CD4-positive, CD25-positive, alpha-beta regulatory T cell (primary cell): ENCODE measurements around the gene KCND2. TPM values are rescaled to one million over a fixed set of nuclear protein-coding genes. Genes with fewer than 3 reads are reported as not detected.

Experiments used
- ATAC-seq, 2 donors: fragments of 150-1000 bp; cut with Tn5 transposase; one replicate each; pipeline ENCODE4 v1.10.0; 2021; ENCODE audit warnings: low read depth in 2 of 2, moderate number of reproducible peaks in 2 of 2, moderate library complexity in 1 of 2
- DNase-seq, 3 donors: peaks; one replicate each; pipeline versions ENCODE4 v3.0.0 to v3.0.0-alpha.2; 2012 to 2022; ENCODE audit warnings: mixed read lengths in 1 of 3
- H3K27ac ChIP-seq: one replicate; pipeline ENCODE4 v1.7.0; 2013; ENCODE audit warnings: mild to moderate bottlenecking, low read length; ENCODE audit not compliant: insufficient read depth, poor library complexity, severe bottlenecking
- H3K27me3 ChIP-seq: one replicate; pipeline ENCODE4 v1.7.0; 2013; ENCODE audit warnings: low read length; ENCODE audit not compliant: control insufficient read depth, insufficient read depth
- H3K36me3 ChIP-seq: one replicate; pipeline ENCODE4 v1.7.0; 2013; ENCODE audit warnings: mild to moderate bottlenecking, low read length, moderate library complexity; ENCODE audit not compliant: control insufficient read depth, insufficient read depth
- H3K4me1 ChIP-seq: 2 replicates; pipeline ENCODE4 v1.7.0; 2013; ENCODE audit warnings: mild to moderate bottlenecking, low read length; ENCODE audit not compliant: insufficient read depth, control insufficient read depth, poor library complexity, severe bottlenecking
- H3K4me3 ChIP-seq: one replicate; pipeline ENCODE4 v1.7.0; 2013; ENCODE audit warnings: low read depth, mild to moderate bottlenecking, low read length, moderate library complexity
- H3K9me3 ChIP-seq, 2 experiments: 1 replicate in 1 of 2; 2 replicates in 1 of 2; pipeline ENCODE4 v1.7.0; 2013; ENCODE audit warnings: low read length in 2 of 2, mild to moderate bottlenecking in 1 of 2, moderate library complexity in 1 of 2; ENCODE audit not compliant: control insufficient read depth in 2 of 2
- H3K27ac Mint-ChIP-seq, 3 donors: one replicate each; pipeline ENCODE4 v1.8.0; 2020 to 2022; ENCODE audit warnings: mild to moderate bottlenecking in 3 of 3, mixed read lengths in 3 of 3, moderate library complexity in 2 of 3
- H3K27me3 Mint-ChIP-seq: one replicate; pipeline ENCODE4 v1.8.0; 2022; ENCODE audit warnings: mild to moderate bottlenecking, mixed read lengths
- H3K36me3 Mint-ChIP-seq: one replicate; pipeline ENCODE4 v1.8.0; 2020; ENCODE audit warnings: mixed read lengths
- H3K4me1 Mint-ChIP-seq, 4 donors: one replicate each; pipeline ENCODE4 v1.8.0; 2020 to 2022; ENCODE audit warnings: mixed read lengths in 4 of 4, mild to moderate bottlenecking in 1 of 4
- H3K4me3 Mint-ChIP-seq, 4 donors: one replicate each; pipeline ENCODE4 v1.8.0; 2020 to 2022; ENCODE audit warnings: mild to moderate bottlenecking in 4 of 4, mixed read lengths in 4 of 4, moderate library complexity in 3 of 4
- H3K9me3 Mint-ChIP-seq, 7 donors: one replicate each; pipeline ENCODE4 v1.8.0; 2020 to 2022; ENCODE audit warnings: mixed read lengths in 7 of 7, mild to moderate bottlenecking in 3 of 7, moderate library complexity in 2 of 7
- polyA plus RNA-seq, 4 donors: library from polyadenylated mRNA; unstranded; fragments of 300-500 nt; fragmentation: Illumina TruSeq; gene quantifications; one replicate each; pipeline ENCODE4 v1.2.3, GENCODE V29; 2021
- total RNA-seq: library from RNA; stranded (reverse); gene quantifications from one replicate; pipeline ENCODE4 v1.2.3, GENCODE V29; 2022

The KCND2 gene
- total and polyA plus RNA-seq, 5 donors from 2014 or later = not detected

DNA sequence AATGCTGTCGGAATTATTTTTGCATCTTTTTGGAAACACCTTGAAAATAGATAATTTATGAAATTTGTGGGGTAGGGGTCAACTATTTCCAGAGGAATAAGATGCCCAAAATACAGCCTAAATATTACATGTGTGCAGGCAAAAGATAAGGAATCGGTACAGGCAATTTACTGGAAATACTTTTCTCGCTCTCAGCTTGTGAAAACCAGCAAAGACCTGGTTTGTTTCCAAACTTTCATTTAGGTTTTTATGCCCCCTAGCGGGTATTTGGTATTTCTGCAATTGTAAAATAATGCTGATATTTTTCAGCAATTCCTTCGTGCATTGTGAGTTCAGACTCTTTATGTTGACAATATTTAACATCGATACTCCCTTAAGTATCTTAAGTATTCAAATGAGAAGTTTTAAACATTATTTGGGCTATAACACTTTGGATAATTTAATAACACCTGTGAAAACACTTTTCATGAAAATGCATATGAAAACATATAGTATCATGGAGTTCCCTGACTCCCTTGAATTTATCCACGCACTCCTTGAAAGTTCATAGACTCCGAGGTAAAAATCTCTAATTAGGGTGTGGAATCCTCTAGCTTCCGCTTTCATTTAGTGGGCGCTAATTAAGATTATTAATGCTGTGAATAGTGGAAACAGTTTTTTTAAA, 452.5 kb downstream of the KCND2 start:
- no peaks in the 10 kb centered on the region for H3K9me3 ChIP-seq
- Mint-ChIP-seq H3K27me3 (no peaks in the 10 kb centered on the region), H3K4me3 (no peak overlapping the region), H3K4me1 (no peaks in the 10 kb centered on the region), H3K36me3 (no peaks in the 10 kb centered on the region), H3K9me3 (peaks cover 0 to 1% (median 0%) of the 10 kb centered on the region in 7 donors), H3K27ac (no peak overlapping the region)
- no peaks in the 10 kb centered on the region for H3K4me1 ChIP-seq
- peak in 1 of 3 donors; percentile 4 for DNase-seq
- no peak overlapping the region for H3K27ac ChIP-seq
- no peak for ATAC-seq
- H3K36me3 ChIP-seq = no peaks in the 10 kb centered on the region
- no peaks in the 10 kb centered on the region for H3K27me3 ChIP-seq
- no peak overlapping the region for H3K4me3 ChIP-seq

DNA sequence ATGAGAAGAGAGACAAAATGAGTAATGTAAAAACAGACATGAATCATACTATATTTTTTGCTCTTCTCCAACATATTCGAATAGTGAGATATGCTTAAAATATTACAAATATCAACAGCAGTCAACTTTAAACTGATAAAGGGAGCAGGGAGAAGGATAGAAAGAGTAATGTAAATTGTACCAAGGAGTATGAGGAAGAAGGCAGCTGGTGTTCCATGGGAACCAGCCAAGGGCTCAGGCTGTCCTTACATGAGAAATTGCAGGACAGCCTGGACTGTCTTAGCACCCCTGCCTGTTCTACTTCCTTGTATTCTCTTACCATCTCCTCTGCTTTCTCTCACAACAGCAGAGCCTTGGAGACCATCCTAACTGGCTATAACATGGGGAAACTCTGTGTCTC, 456.3 kb downstream of the KCND2 start:
- no peaks in the 10 kb centered on the region for H3K4me1 Mint-ChIP-seq
- no peaks in the 10 kb centered on the region for H3K4me1 ChIP-seq
- H3K27me3 ChIP-seq = no peaks in the 10 kb centered on the region
- no peaks in the 10 kb centered on the region for H3K36me3 Mint-ChIP-seq
- H3K27ac Mint-ChIP-seq = no peak overlapping the region
- H3K27ac ChIP-seq = no peak overlapping the region
- H3K36me3 ChIP-seq = no peaks in the 10 kb centered on the region
- no peaks in the 10 kb centered on the region for H3K9me3 ChIP-seq
- H3K4me3 ChIP-seq = no peak overlapping the region
- no peaks in the 10 kb centered on the region for H3K27me3 Mint-ChIP-seq
- H3K4me3 Mint-ChIP-seq = no peak overlapping the region
- ATAC-seq = no peak
- H3K9me3 Mint-ChIP-seq = peaks cover 0 to 3% (median 0%) of the 10 kb centered on the region in 7 donors
- no peak for DNase-seq

DNA sequence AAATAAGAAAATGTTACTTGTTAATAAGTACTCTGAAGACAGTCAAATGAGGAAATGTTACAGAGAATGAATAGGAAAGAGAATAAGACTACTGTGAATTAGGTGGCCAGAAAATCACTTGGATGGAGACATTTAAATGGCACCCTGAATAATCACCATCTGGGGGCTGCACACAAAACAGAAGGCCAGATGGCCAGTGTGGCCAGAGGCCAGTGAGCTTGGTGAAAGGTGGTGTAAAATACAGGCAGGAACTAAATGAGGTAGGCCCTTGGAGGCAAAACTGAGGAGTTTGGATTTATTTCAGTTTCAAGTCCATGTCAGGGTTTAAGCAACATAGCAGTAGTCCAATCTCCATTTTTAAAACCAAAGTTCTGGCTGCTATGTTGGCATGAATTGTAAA, 458.3 kb downstream of the KCND2 start:
- no peak overlapping the region for H3K4me3 Mint-ChIP-seq
- H3K36me3 Mint-ChIP-seq = no peaks in the 10 kb centered on the region
- peaks cover 0 to 3% (median 0%) of the 10 kb centered on the region in 7 donors for H3K9me3 Mint-ChIP-seq
- H3K27ac Mint-ChIP-seq = no peak overlapping the region
- Histone ChIP-seq H3K4me3 (no peak overlapping the region), H3K27me3 (no peaks in the 10 kb centered on the region), H3K4me1 (no peaks in the 10 kb centered on the region), H3K27ac (no peak overlapping the region), H3K36me3 (no peaks in the 10 kb centered on the region), H3K9me3 (no peaks in the 10 kb centered on the region)
- H3K27me3 Mint-ChIP-seq = no peaks in the 10 kb centered on the region
- DNase-seq (no peak), ATAC-seq (no peak)
- no peaks in the 10 kb centered on the region for H3K4me1 Mint-ChIP-seq

DNA sequence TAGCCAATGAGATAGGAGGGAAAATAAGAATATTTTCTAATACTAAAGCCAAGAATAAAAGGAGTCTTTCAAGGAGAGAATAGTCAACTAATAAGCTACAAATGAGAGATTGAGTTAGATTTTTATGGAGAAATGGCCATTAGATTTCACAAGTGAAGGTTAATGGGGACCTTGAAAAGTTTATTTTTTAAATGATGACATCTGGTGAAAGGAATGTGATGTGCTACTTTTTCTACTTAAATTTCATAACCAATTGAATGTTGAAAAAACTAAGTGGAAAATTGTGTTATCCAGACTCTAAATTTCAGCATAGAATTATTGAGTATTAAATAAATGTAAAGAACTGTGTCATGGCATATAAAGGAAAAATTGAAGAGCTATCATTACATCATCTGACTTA, 459.3 kb downstream of the KCND2 start:
- no peaks in the 10 kb centered on the region for H3K9me3 ChIP-seq
- Mint-ChIP-seq H3K4me1 (no peaks in the 10 kb centered on the region), H3K27ac (no peak overlapping the region), H3K4me3 (no peak overlapping the region), H3K36me3 (no peaks in the 10 kb centered on the region), H3K9me3 (peaks cover 0 to 3% (median 0%) of the 10 kb centered on the region in 7 donors), H3K27me3 (no peaks in the 10 kb centered on the region)
- H3K36me3 ChIP-seq = no peaks in the 10 kb centered on the region
- no peak for ATAC-seq
- no peak overlapping the region for H3K27ac ChIP-seq
- H3K4me3 ChIP-seq = no peak overlapping the region
- H3K4me1 ChIP-seq = no peaks in the 10 kb centered on the region
- DNase-seq = no peak
- H3K27me3 ChIP-seq = no peaks in the 10 kb centered on the region

DNA sequence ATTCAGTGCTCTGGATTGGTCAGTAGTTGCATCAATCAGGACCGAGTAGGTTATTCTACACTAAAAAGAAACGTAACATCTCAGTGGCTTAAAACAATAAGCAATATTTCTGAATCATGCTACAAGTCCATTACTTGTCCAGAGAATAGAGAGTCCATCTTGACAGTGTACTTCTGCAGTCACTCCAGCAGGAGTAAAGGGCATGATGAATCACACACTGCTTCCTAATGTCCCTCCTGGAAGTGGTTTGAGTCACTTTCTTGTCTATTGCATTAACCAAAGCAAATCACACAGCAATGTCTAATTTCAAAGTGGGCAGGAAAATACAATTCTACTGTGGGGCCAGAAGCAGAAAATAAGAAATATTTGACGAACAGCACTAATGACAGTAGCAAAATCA, 460.2 kb downstream of the KCND2 start:
- no peak for DNase-seq
- ATAC-seq = no peak
- Mint-ChIP-seq H3K27ac (no peak overlapping the region), H3K27me3 (no peaks in the 10 kb centered on the region), H3K4me3 (no peak overlapping the region), H3K4me1 (no peaks in the 10 kb centered on the region), H3K36me3 (no peaks in the 10 kb centered on the region), H3K9me3 (peaks cover 0 to 5% (median 0%) of the 10 kb centered on the region in 7 donors)
- Histone ChIP-seq H3K36me3 (no peaks in the 10 kb centered on the region), H3K4me3 (no peak overlapping the region), H3K27ac (no peak overlapping the region), H3K4me1 (no peaks in the 10 kb centered on the region), H3K9me3 (no peaks in the 10 kb centered on the region), H3K27me3 (no peaks in the 10 kb centered on the region)

DNA sequence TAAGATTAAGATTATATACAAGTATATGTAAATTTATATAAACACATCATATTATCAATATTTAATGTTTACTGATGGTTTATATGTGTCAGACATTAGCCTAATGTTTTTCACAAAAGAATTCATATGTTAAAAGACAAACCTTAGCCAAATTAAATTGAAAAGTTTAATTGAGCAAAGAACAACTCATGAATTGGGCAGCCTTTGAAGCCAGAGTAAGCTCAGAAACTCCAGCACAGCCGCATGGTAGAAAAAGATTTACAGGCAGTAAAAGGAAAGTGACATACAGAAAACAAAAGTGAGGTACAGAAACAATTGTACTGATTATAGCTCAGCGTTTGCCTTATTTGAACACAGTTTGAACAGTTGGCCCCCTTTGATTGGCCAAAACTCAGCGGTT, 460.9 kb downstream of the KCND2 start:
- ATAC-seq (no peak), DNase-seq (no peak)
- Histone ChIP-seq H3K27me3 (no peaks in the 10 kb centered on the region), H3K4me1 (no peaks in the 10 kb centered on the region), H3K9me3 (no peaks in the 10 kb centered on the region), H3K27ac (no peak overlapping the region), H3K36me3 (no peaks in the 10 kb centered on the region), H3K4me3 (no peak overlapping the region)
- Mint-ChIP-seq H3K27ac (no peak overlapping the region), H3K4me3 (no peak overlapping the region), H3K9me3 (peaks cover 0 to 5% (median 0%) of the 10 kb centered on the region in 7 donors), H3K27me3 (no peaks in the 10 kb centered on the region), H3K36me3 (no peaks in the 10 kb centered on the region), H3K4me1 (no peaks in the 10 kb centered on the region)

DNA sequence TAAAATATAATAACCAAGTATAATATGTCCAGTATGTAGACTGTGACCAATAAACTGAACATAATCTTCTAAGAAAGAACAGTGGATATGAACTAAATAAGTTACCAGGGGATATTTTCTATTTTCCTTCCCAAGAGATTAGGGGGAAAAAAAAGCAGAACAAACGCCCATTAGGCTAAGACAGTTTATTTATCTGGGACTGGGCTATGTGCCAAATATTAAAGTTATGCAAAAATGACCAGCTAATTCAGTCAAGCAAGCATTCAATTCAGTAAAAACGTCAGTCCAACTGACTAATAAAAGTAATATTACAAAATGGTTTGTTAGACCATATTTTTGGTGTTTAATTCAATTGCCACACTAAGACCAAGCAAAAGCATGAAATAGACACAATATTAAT, 462.8 kb downstream of the KCND2 start:
- no peaks in the 10 kb centered on the region for H3K4me1 ChIP-seq
- Mint-ChIP-seq H3K4me1 (no peaks in the 10 kb centered on the region), H3K27ac (no peak overlapping the region), H3K9me3 (peaks cover 0 to 4% (median 0%) of the 10 kb centered on the region in 7 donors), H3K27me3 (no peaks in the 10 kb centered on the region), H3K36me3 (no peaks in the 10 kb centered on the region), H3K4me3 (no peak overlapping the region)
- no peak overlapping the region for H3K27ac ChIP-seq
- H3K4me3 ChIP-seq = no peak overlapping the region
- DNase-seq (no peak), ATAC-seq (no peak)
- H3K36me3 ChIP-seq = no peaks in the 10 kb centered on the region
- no peaks in the 10 kb centered on the region for H3K9me3 ChIP-seq
- no peaks in the 10 kb centered on the region for H3K27me3 ChIP-seq

DNA sequence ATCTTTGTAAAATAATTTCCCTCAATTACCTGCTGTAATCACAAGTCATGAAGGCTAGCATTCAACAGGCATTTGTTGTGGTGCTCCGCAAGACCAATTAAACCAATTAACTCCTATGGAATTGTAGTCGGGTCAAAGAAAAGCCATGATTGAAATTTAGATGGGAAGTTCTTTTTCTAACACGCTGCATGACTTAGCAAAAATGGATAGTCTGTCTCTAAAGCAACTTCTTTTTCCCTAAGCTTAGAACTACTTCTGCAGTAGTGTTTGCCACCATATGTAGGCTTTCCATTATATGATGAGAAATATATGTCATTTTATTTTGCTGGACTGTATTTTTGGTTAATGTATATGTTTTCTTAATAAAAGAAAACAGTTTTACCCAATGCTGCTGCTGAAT, 465.8 kb downstream of the KCND2 start:
- Mint-ChIP-seq H3K4me1 (no peaks in the 10 kb centered on the region), H3K4me3 (no peak overlapping the region), H3K27me3 (no peaks in the 10 kb centered on the region), H3K9me3 (peaks cover 0 to 4% (median 0%) of the 10 kb centered on the region in 7 donors), H3K27ac (no peak overlapping the region), H3K36me3 (no peaks in the 10 kb centered on the region)
- no peak for DNase-seq
- Histone ChIP-seq H3K4me3 (no peak overlapping the region), H3K27ac (no peak overlapping the region), H3K4me1 (no peaks in the 10 kb centered on the region), H3K27me3 (no peaks in the 10 kb centered on the region), H3K36me3 (no peaks in the 10 kb centered on the region), H3K9me3 (no peaks in the 10 kb centered on the region)
- ATAC-seq = no peak
